ENCODE measurements around the gene CHCHD6.

The CHCHD6 gene

GRCh38 chr3:126883241-126883640, 179.2 kb downstream of the CHCHD6 start:
- no peaks in the 10 kb centered on the region for H3K9me3 ChIP-seq (ENCODE audit: insufficient read depth, low read length)
- no peak overlapping the region for H3K9ac ChIP-seq (ENCODE audit: low read length)
- no peaks in the 10 kb centered on the region for H3K36me3 ChIP-seq (replicated peaks; ENCODE audit: low read depth, low read length)
- no peak overlapping the region for H3K27ac ChIP-seq (ENCODE audit: low read length)
- H3K4me2 ChIP-seq (ENCODE audit: low read length) = no peak overlapping the region
- no peaks in the 10 kb centered on the region for H3K79me2 ChIP-seq (ENCODE audit: low read length)
- H3K27me3 ChIP-seq (ENCODE audit: low read depth, low read length) = no peaks in the 10 kb centered on the region
- TF ChIP-seq EZH2phosphoT487 (IDR thresholded peaks at IDR 0.05; ENCODE audit: low read depth) (no peak), CTCF (IDR thresholded peaks at IDR 0.05; ENCODE audit: low read depth, low read length) (no peak)
- no peaks in the 10 kb centered on the region for H4K20me1 ChIP-seq (ENCODE audit: insufficient read depth, low read length)
- no peak overlapping the region for H3K4me3 ChIP-seq (ENCODE audit: low read length)
- no peaks in the 10 kb centered on the region for H3K4me1 ChIP-seq (ENCODE audit: low read length)
- no peak overlapping the region for H2AFZ ChIP-seq (ENCODE audit: low read depth, low read length)

GRCh38 chr3:126885425-126885824, 181.4 kb downstream of the CHCHD6 start:
- TF ChIP-seq EZH2phosphoT487 (IDR thresholded peaks at IDR 0.05; ENCODE audit: low read depth) (no peak), CTCF (IDR thresholded peaks at IDR 0.05; ENCODE audit: low read depth, low read length) (no peak)
- Histone ChIP-seq H3K4me1 (ENCODE audit: low read length) (no peaks in the 10 kb centered on the region), H3K36me3 (replicated peaks; ENCODE audit: low read depth, low read length) (no peaks in the 10 kb centered on the region), H3K4me2 (ENCODE audit: low read length) (no peak overlapping the region), H3K27ac (ENCODE audit: low read length) (no peak overlapping the region), H3K27me3 (ENCODE audit: low read depth, low read length) (no peaks in the 10 kb centered on the region), H3K9me3 (ENCODE audit: insufficient read depth, low read length) (no peaks in the 10 kb centered on the region), H3K9ac (ENCODE audit: low read length) (no peak overlapping the region), H2AFZ (ENCODE audit: low read depth, low read length) (no peak overlapping the region), H3K79me2 (ENCODE audit: low read length) (no peaks in the 10 kb centered on the region), H4K20me1 (ENCODE audit: insufficient read depth, low read length) (no peaks in the 10 kb centered on the region), H3K4me3 (ENCODE audit: low read length) (no peak overlapping the region)

- H3K4me1 ChIP-seq (ENCODE audit: low read length) = no peaks in the 10 kb centered on the region
- H3K4me2 ChIP-seq (ENCODE audit: low read length) = no peak overlapping the region
- no peak for TF ChIP-seq EZH2phosphoT487 (IDR thresholded peaks at IDR 0.05; ENCODE audit: low read depth)
- TF ChIP-seq CTCF (IDR thresholded peaks at IDR 0.05; ENCODE audit: low read depth, low read length) = no peak
- H2AFZ ChIP-seq (ENCODE audit: low read depth, low read length) = no peak overlapping the region
- no peaks in the 10 kb centered on the region for H3K9me3 ChIP-seq (ENCODE audit: insufficient read depth, low read length)
- H3K79me2 ChIP-seq (ENCODE audit: low read length) = no peaks in the 10 kb centered on the region
- H3K27me3 ChIP-seq (ENCODE audit: low read depth, low read length) = no peaks in the 10 kb centered on the region
- no peak overlapping the region for H3K9ac ChIP-seq (ENCODE audit: low read length)
- no peak overlapping the region for H3K27ac ChIP-seq (ENCODE audit: low read length)
- no peaks in the 10 kb centered on the region for H4K20me1 ChIP-seq (ENCODE audit: insufficient read depth, low read length)
- no peak overlapping the region for H3K4me3 ChIP-seq (ENCODE audit: low read length)
- H3K36me3 ChIP-seq (replicated peaks; ENCODE audit: low read depth, low read length) = no peaks in the 10 kb centered on the region
These were observed 182.2 kb downstream of the CHCHD6 start for GRCh38 chr3:126886217-126886616.

- Histone ChIP-seq H4K20me1 (ENCODE audit: insufficient read depth, low read length) (no peaks in the 10 kb centered on the region), H3K79me2 (ENCODE audit: low read length) (no peaks in the 10 kb centered on the region), H3K27ac (ENCODE audit: low read length) (no peak overlapping the region), H3K9ac (ENCODE audit: low read length) (no peak overlapping the region), H3K9me3 (ENCODE audit: insufficient read depth, low read length) (no peaks in the 10 kb centered on the region), H3K36me3 (replicated peaks; ENCODE audit: low read depth, low read length) (no peaks in the 10 kb centered on the region), H3K27me3 (ENCODE audit: low read depth, low read length) (no peaks in the 10 kb centered on the region), H3K4me2 (ENCODE audit: low read length) (no peak overlapping the region), H3K4me3 (ENCODE audit: low read length) (no peak overlapping the region), H3K4me1 (ENCODE audit: low read length) (no peaks in the 10 kb centered on the region), H2AFZ (ENCODE audit: low read depth, low read length) (no peak overlapping the region)
- no peak for TF ChIP-seq EZH2phosphoT487 (IDR thresholded peaks at IDR 0.05; ENCODE audit: low read depth)
- no peak for TF ChIP-seq CTCF (IDR thresholded peaks at IDR 0.05; ENCODE audit: low read depth, low read length)
These were observed 183.6 kb downstream of the CHCHD6 start for GRCh38 chr3:126887686-126888085.
